LHCN-M2 (cell line): ENCODE results near the gene CMTM1. TPM values are rescaled to one million over a fixed set of nuclear protein-coding genes. Genes with fewer than 3 reads are reported as not detected.
A peak's percentile ranks its signal among the peaks of the same experiment; 100 is the strongest.
"Not testable (repeated sequence)": the region's sequence is repeated elsewhere in the genome, so short reads cannot be mapped to it uniquely, and the experiment has no call there.

Source experiments
- DNase-seq: peaks from one replicate; pipeline ENCODE4 v3.0.0-alpha.2; 2012; ENCODE audit warnings: low read depth
- total RNA-seq: library from RNA; depleted of rRNA; stranded (reverse); fragments of >200 nt; gene quantifications from 2 replicates; pipeline ENCODE4 v1.2.3, GENCODE V29; 2014

CMTM1 gene
- total RNA-seq, 1 experiment from 2014 or later, result 3.7 TPM

GRCh38 chr16:66590322-66590721 is 24.1 kb downstream of the CMTM1 start:
- no peak for DNase-seq

- no peak for DNase-seq
Measured at GRCh38 chr16:66591018-66591417, 24.8 kb downstream of the CMTM1 start.

DNA sequence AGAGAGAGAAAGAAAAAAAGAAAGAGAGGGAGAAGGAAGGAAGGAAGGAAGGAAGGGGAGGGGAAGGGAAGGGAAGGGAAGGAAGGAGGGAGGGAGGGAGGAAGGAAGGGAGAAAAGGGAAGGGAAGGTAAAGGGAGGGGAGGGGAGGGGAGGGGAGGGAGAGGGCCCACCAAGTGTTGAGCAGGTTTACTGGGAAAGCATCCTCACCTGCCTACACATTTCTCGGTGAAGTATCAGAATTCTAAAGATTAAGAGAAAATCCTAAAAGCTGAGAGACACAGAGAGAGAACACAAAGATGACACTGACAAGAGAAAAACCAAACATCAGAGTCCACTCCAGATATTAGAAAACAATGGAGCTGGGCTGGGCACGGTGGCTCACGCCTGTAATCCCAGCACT is 26.0 kb downstream of the CMTM1 start:
- DNase-seq, result no peak

- DNase-seq, result no peak
Measured at GRCh38 chr16:66592814-66593213, 26.6 kb downstream of the CMTM1 start.

GRCh38 chr16:66594739-66595138 is 28.5 kb downstream of the CMTM1 start:
- DNase-seq, result no peak

DNA sequence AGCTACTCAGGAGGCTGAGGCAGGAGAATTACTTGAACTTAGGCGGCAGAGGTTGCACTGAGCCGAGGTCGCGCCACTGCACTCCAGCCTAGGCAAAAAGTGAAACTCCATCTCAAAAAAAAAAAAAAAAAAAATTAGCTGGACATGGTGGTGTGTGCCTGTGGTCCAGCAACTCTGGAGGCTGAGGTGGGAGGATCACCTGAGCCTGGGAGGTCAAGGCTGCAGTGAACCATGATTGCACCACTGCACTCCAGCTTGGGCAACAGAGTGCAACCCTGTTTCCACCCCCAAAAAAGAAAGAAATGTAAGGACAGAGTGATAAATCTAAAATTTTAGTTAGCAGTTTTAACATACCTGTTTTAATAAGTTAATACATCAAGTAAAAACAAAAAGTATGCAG is 30.3 kb downstream of the CMTM1 start:
- not testable (repeated sequence) for DNase-seq

DNA sequence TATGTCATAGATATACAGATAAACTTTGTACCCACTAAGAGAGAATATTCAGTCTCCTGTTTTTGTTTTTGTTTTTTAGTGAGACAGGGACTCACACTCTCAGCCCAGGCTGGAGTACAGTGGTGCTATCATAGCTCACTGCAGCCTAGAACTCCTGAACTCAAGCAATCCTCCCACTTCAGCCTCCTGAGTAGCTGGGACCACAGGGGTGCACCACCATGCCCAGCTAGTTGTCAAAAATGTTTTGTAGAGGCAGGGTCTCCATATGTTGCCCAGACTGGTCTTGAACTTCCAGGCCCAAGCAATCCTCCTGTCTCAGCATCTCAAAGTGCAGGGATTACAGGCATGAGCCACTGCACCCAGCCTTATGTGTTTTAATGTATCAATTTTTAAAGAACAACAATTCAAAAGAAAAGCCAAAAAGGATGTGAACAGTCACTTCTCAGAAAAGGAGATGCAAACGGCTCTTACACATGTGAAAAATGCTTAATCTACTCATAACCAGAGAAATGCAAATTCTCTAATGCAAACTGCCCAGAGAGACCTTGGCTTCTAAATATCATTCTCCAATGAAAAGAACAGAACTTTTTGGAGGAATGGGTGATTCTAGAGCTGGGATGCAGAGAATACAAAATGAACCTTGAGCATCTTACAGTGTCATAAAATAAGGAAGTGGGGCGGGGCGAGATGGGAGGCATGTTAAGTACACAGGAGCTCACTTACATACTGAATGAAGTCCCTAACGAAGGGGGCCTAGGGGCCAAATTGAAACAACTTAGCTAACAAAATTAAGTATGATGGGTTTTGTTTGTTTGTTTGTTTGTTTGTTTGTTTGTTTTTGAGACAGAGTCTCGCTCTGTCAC is 31.0 kb downstream of the CMTM1 start:
- DNase-seq, result no peak

- DNase-seq, result no peak
Measured at GRCh38 chr16:66598111-66598510, 31.9 kb downstream of the CMTM1 start.

- no peak for DNase-seq
Measured at GRCh38 chr16:66599726-66600125, 33.5 kb downstream of the CMTM1 start.

DNA sequence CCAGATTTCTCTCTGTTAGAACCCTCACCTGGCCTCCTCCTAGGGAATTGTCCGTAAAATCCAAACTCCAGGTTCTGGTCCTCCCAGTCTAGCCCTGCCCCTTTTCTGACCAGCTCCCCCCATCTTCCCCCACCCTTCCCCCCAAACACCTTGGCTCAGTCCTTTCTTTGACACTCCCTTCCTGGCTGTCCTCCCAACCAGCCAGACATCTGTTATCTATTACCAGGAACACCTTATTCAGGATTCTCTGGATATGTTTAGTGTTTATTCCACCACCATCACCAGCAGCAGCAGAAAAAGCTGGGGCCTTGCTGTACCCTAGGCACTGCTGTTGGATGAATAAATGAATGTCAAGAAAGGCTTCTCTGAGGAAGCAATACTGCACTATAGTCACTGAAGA is 34.2 kb downstream of the CMTM1 start:
- no peak for DNase-seq

- DNase-seq, result no peak
Measured at GRCh38 chr16:66601471-66601870, 35.2 kb downstream of the CMTM1 start.

- DNase-seq, result peak; percentile 61
Measured at GRCh38 chr16:66603537-66604375, 37.5 kb downstream of the CMTM1 start.

- DNase-seq, result peak; percentile 62
Measured at GRCh38 chr16:66604376-66605176, 38.3 kb downstream of the CMTM1 start, which contains the start of gene CMTM3. TSS of gene CMTM3 (plus strand) at chr16:66604704. CDS start at chr16:66604806, 102 bp downstream.

GRCh38 chr16:66605177-66605978 is 39.1 kb downstream of the CMTM1 start:
- peak; percentile 41 for DNase-seq

- DNase-seq, result no peak
Measured at GRCh38 chr16:66605979-66606751, 39.9 kb downstream of the CMTM1 start.

- peak; percentile 77 for DNase-seq
Measured at GRCh38 chr16:66608241-66609138, 42.3 kb downstream of the CMTM1 start.

DNA sequence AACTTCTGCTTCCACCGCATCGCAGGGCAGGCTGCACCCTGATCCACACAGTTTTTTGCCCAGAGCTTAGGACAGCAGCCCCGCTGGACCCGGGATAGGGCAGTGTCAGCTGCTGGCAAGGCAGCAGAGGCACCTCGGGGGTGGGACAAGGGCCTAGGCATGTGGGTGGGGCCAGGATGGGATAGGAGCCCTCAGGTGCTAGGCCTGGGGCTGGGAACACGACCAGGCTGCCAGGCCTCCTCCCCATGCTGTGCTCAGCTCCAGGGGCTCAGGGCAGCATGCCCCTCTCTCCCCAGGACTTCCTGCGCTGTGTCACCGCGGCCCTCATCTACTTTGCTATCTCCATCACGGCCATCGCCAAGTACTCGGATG is 42.9 kb downstream of the CMTM1 start:
- no peak for DNase-seq

DNA sequence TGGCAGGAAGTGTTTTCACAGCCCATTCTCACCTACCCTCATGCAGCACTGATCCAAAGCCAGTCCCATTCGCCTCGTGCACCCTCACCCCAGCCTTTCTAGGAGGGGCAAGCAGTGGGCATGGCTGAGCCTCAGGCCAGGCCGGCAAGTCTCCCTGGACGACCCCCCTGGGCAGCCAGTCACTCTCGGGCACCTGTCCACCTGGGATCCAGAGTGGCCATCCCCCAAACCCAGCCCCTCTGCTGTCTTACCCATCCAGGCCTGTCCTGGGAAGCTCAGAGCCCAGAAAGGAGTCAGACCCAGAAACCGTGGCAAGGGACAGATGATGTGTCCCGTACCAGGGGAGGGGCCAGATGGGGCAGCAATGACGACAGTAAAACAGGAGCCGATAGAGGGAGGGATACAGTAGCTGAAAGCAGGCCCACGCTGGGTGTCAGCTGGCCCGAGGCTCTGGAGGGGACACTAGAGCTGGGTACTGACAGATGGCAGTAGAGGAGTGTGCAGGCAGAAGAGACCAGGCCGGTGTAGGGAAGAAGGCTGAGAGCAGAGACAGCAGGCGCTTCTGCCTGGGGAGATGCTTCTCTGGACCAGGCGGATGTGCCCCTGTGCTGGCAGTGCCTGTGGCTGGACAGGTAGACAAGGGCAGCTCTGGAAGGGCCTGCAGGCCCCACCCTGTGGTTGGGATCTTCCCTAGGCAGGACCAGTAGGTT is 44.0 kb downstream of the CMTM1 start:
- no peak for DNase-seq
